NT2/D1 (cell line): ENCODE results near the gene ARID4B.
"Not testable (repeated sequence)": the region's sequence is repeated elsewhere in the genome, so short reads cannot be mapped to it uniquely, and the experiment has no call there.

Source experiments
- YY1 ChIP-seq: IDR thresholded peaks from 2 replicates; pipeline ENCODE4 v1.6.1; 2011; ENCODE audit not compliant: insufficient read length, insufficient read depth
- ZNF274 ChIP-seq: IDR thresholded peaks from 2 replicates; pipeline ENCODE4 v1.6.1; 2011; ENCODE audit warnings: mild to moderate bottlenecking, low read depth, low read length

GRCh38 chr1:235283636-235284035 is 44.3 kb downstream of the ARID4B start:
- not testable (repeated sequence) for TF ChIP-seq YY1, ZNF274
